Left ventricle myocardium inferior (tissue), 1 donor: ENCODE measurements around the gene LRIG3. TPM values are rescaled to one million over a fixed set of nuclear protein-coding genes. Genes with fewer than 3 reads are reported as not detected.
A peak's percentile ranks its signal among the peaks of the same experiment; 100 is the strongest.

Experiments used
- DNase-seq: peaks from one replicate; pipeline ENCODE4 v3.0.0-alpha.2; 2020
- H3K27ac ChIP-seq: fragments of 200-600 bp; replicated peaks from 2 replicates; pipeline ENCODE4 v1.8.0; 2021
- H3K27me3 ChIP-seq: fragments of 200-600 bp; 2 replicates; pipeline ENCODE4 v1.8.0; 2021; ENCODE audit warnings: low read depth
- H3K36me3 ChIP-seq: fragments of 200-600 bp; 2 replicates; pipeline ENCODE4 v1.8.0; 2021
- H3K4me1 ChIP-seq: fragments of 200-600 bp; 2 replicates; pipeline ENCODE4 v1.8.0; 2021
- H3K4me3 ChIP-seq: fragments of 200-600 bp; 2 replicates; pipeline ENCODE4 v1.8.0; 2021; ENCODE audit warnings: mild to moderate bottlenecking, moderate library complexity
- H3K9me3 ChIP-seq: fragments of 200-600 bp; replicated peaks from 2 replicates; pipeline ENCODE4 v1.8.0; 2021
- intact Hi-C: fragments of 100-400 bp; cut with micrococcal nuclease; formaldehyde crosslinking; loops from one replicate; pipeline ENCODE4 v1.11.0; 2022
- total RNA-seq: library from RNA; stranded (reverse); fragmentation: NEBNext Ultra II Directional; extraction: Animal tissue kit (Norgen Biotek cat#: 25700); gene quantifications from one replicate; pipeline ENCODE4 v1.2.1, GENCODE V29; 2021
- TF ChIP-seq, protein P1 (sequence below): fragments of 200-600 bp; IDR thresholded peaks from 2 replicates; pipeline ENCODE4 v1.8.0; 2021; ENCODE audit warnings: antibody characterized with exemption, mild to moderate bottlenecking, borderline replicate concordance
- donor health status: DM: no; HTN: yes; CAD: no; lungs with severe emphysema.

Gene LRIG3
- total RNA-seq, 1 donor from 2014 or later = 4.5 TPM

GRCh38 chr12:58919231-58920101 lies 838 bp downstream of the LRIG3 start:
- no peak for DNase-seq
- intact Hi-C loops = no loop called here

DNA sequence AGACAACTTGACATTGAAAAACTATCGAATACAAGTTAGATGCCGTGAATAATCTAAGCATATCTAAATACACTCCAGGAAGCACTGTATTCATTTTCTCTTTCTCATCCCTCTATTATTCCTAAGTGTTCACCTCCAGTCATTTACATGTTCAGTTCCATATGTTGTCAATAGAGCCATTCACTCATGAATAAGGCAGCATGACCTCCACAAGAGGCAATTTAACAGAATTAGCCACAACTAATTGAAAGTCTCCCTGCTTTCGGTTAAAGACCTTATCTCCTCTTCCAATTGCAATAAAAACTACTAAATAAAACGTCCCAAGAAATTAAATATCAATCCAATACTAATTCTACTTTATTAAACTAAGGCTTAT lies 1.8 kb downstream of the LRIG3 start:
- peak overlapping the region; percentile 84 for H3K4me3 ChIP-seq
- H3K4me1 ChIP-seq = peaks cover 73% of the 10 kb centered on the region
- peak overlapping the region; percentile 90 for H3K27ac ChIP-seq
- H3K27me3 ChIP-seq = no peaks in the 10 kb centered on the region
- intact Hi-C loops = no loop called here
- H3K9me3 ChIP-seq = no peaks in the 10 kb centered on the region
- H3K36me3 ChIP-seq = peaks cover 4% of the 10 kb centered on the region
- no peak for DNase-seq
- TF ChIP-seq, protein P1, sequence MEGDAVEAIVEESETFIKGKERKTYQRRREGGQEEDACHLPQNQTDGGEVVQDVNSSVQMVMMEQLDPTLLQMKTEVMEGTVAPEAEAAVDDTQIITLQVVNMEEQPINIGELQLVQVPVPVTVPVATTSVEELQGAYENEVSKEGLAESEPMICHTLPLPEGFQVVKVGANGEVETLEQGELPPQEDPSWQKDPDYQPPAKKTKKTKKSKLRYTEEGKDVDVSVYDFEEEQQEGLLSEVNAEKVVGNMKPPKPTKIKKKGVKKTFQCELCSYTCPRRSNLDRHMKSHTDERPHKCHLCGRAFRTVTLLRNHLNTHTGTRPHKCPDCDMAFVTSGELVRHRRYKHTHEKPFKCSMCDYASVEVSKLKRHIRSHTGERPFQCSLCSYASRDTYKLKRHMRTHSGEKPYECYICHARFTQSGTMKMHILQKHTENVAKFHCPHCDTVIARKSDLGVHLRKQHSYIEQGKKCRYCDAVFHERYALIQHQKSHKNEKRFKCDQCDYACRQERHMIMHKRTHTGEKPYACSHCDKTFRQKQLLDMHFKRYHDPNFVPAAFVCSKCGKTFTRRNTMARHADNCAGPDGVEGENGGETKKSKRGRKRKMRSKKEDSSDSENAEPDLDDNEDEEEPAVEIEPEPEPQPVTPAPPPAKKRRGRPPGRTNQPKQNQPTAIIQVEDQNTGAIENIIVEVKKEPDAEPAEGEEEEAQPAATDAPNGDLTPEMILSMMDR = no peak

More at GRCh38 chr12:58919231-58920101, 838 bp downstream of the LRIG3 start:
- Histone ChIP-seq H3K4me3 (peak overlapping the region; percentile 84), H3K4me1 (peaks cover 65% of the 10 kb centered on the region), H3K9me3 (no peaks in the 10 kb centered on the region), H3K27ac (peak overlapping the region; percentile 90), H3K27me3 (no peaks in the 10 kb centered on the region), H3K36me3 (no peaks in the 10 kb centered on the region)
- TF ChIP-seq, protein P1 = no peak

DNA sequence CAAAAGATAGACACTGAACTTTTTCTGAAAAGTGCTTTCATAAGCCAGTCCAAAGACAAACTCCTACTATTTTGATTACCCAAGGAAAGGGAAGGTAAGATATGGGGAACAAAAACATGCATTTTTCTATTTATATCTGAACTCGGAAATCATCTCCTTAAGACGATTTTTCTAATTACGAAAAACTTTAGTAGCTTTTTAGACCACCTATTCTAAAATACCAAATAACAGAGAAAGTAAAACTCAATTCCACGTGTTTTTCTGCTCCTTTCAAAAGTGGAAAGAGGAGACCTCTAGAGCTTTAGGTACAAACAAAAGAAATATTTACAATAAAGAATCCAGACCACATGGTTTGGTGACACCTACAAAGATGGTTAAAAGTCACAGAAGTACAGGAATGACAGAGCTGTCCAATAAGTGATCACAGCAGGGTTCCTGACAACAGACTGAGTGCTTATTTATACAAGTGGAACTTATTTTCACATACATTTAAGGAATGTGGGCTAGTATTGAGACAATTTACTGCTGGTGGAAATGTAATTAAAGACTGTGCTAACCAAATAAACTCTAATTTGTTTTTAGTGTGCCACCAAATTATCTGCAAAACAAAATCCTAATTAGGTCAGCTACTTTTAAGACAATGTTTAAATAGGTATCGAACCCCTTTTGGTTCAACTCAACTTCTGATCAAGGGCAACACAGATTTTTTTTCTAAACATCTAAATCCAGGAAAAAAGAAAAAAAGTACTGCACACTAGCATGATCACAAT lies 2.4 kb downstream of the LRIG3 start:
- H3K27ac ChIP-seq = peak overlapping the region; percentile 90
- H3K4me1 ChIP-seq = peaks cover 73% of the 10 kb centered on the region
- TF ChIP-seq, protein P1 = no peak
- peak overlapping the region; percentile 84 for H3K4me3 ChIP-seq
- intact Hi-C loops = no loop called here
- no peaks in the 10 kb centered on the region for H3K9me3 ChIP-seq
- H3K27me3 ChIP-seq = no peaks in the 10 kb centered on the region
- no peak for DNase-seq
- peaks cover 10% of the 10 kb centered on the region for H3K36me3 ChIP-seq

GRCh38 chr12:58916921-58917511 lies 3.3 kb downstream of the LRIG3 start:
- intact Hi-C loops = no loop called here
- no peaks in the 10 kb centered on the region for H3K27me3 ChIP-seq

GRCh38 chr12:58916161-58916621 lies 4.1 kb downstream of the LRIG3 start:
- TF ChIP-seq, protein P1 = no peak
- no peaks in the 10 kb centered on the region for H3K9me3 ChIP-seq
- H3K4me1 ChIP-seq = peaks cover 72% of the 10 kb centered on the region
- H3K27ac ChIP-seq = peak overlapping the region; percentile 90
- intact Hi-C loops = no loop called here
- no peak for DNase-seq
- H3K4me3 ChIP-seq = peak overlapping the region; percentile 84
- H3K36me3 ChIP-seq = peaks cover 23% of the 10 kb centered on the region
- no peaks in the 10 kb centered on the region for H3K27me3 ChIP-seq

More at GRCh38 chr12:58916921-58917511, 3.3 kb downstream of the LRIG3 start:
- Histone ChIP-seq H3K27ac (peak overlapping the region; percentile 90), H3K4me1 (peaks cover 73% of the 10 kb centered on the region), H3K36me3 (peaks cover 19% of the 10 kb centered on the region), H3K4me3 (peak overlapping the region; percentile 84), H3K9me3 (no peaks in the 10 kb centered on the region)
- TF ChIP-seq, protein P1 = no peak
- DNase-seq = no peak
